Erythroblast (primary cell): ENCODE data around the gene ADGRL1.
"Not testable (repeated sequence)": the region's sequence is repeated elsewhere in the genome, so short reads cannot be mapped to it uniquely, and the experiment has no call there.

Experiments used
- DNase-seq, 2 experiments: peaks; one replicate each; lab custom pipeline; 2025; lab: John Stamatoyannopoulos, UW
- GATA1 ChIP-seq: IDR thresholded peaks from 2 replicates; pipeline ENCODE4 v1.6.1; 2011; ENCODE audit warnings: low read depth, mild to moderate bottlenecking, control low read depth, low read length, moderate library complexity
- POLR2A ChIP-seq: IDR thresholded peaks from 2 replicates; pipeline ENCODE4 v1.6.1; 2011; ENCODE audit warnings: mild to moderate bottlenecking, low read length

Gene ADGRL1

GRCh38 chr19:14205452-14206287, at the start of gene ADGRL1:
Gene ADGRL1, minus strand, starts transcription at chr19:14206169. Its CDS starts 22,567 bp downstream, at chr19:14183602.
- DNase-seq = not testable (repeated sequence)

GRCh38 chr19:14255316-14255715, 49.3 kb upstream of the ADGRL1 start:
- DNase-seq = not testable (repeated sequence)

- DNase-seq = not testable (repeated sequence)
Observed at GRCh38 chr19:14253822-14254599, 48.0 kb upstream of the ADGRL1 start.

GRCh38 chr19:14252136-14252535, 46.2 kb upstream of the ADGRL1 start:
- not testable (repeated sequence) for DNase-seq

GRCh38 chr19:14250870-14251269, 44.9 kb upstream of the ADGRL1 start:
- TF ChIP-seq GATA1 = no peak
- no peak for TF ChIP-seq POLR2A
- DNase-seq = no peak

- DNase-seq = not testable (repeated sequence)
Observed at GRCh38 chr19:14250315-14250714, 44.3 kb upstream of the ADGRL1 start.

GRCh38 chr19:14249891-14250290, 43.9 kb upstream of the ADGRL1 start:
- DNase-seq = not testable (repeated sequence)

- DNase-seq = not testable (repeated sequence)
Observed at GRCh38 chr19:14249012-14249754, 43.2 kb upstream of the ADGRL1 start.

GRCh38 chr19:14248578-14249011, 42.6 kb upstream of the ADGRL1 start:
- DNase-seq = no peak
- TF ChIP-seq POLR2A (no peak), GATA1 (no peak)

GRCh38 chr19:14247548-14248471, 41.8 kb upstream of the ADGRL1 start:
- not testable (repeated sequence) for DNase-seq

- DNase-seq = not testable (repeated sequence)
Observed at GRCh38 chr19:14247205-14247547, 41.2 kb upstream of the ADGRL1 start.

- not testable (repeated sequence) for DNase-seq
Observed at GRCh38 chr19:14244393-14244792, 38.4 kb upstream of the ADGRL1 start.

- not testable (repeated sequence) for DNase-seq
Observed at GRCh38 chr19:14243718-14244117, 37.7 kb upstream of the ADGRL1 start.
